Neural cell (in vitro differentiated cells): ENCODE results near the gene PIP4P1. TPM values are rescaled to one million over a fixed set of nuclear protein-coding genes. Genes with fewer than 3 reads are reported as not detected.

Experiments used
- H2AFZ ChIP-seq: fragments of 200-600, 300-800 bp; sonication (generic), shearing (Covaris generic); 2 replicates; pipeline ENCODE4 v1.6.0; 2014; ENCODE audit warnings: low read depth, mild to moderate bottlenecking, antibody characterized with exemption, low read length, moderate library complexity
- H3F3A ChIP-seq: fragments of 200-600 bp; shearing (Covaris generic); 2 replicates; pipeline ENCODE4 v1.6.1; 2016; ENCODE audit warnings: mild to moderate bottlenecking, moderate library complexity, mixed read lengths, antibody characterized with exemption, low read length; ENCODE audit not compliant: insufficient read depth, poor library complexity, severe bottlenecking
- H3K27ac ChIP-seq: fragments of 200-600, 300-800 bp; sonication (generic), shearing (Covaris generic); 2 replicates; pipeline ENCODE4 v1.5.1; 2014; ENCODE audit warnings: mild to moderate bottlenecking, low read length, moderate library complexity
- H3K27me3 ChIP-seq: fragments of 300-800, 200-600 bp; sonication (generic), shearing (Covaris generic); 2 replicates; pipeline ENCODE4 v1.6.0; 2014; ENCODE audit warnings: mild to moderate bottlenecking, low read depth, low read length, moderate library complexity; ENCODE audit not compliant: insufficient read depth
- H3K36me3 ChIP-seq: fragments of 300-800, 200-600 bp; sonication (generic), shearing (Covaris generic); 2 replicates; pipeline ENCODE4 v1.5.1; 2014; ENCODE audit warnings: mild to moderate bottlenecking, antibody characterized with exemption, low read length, moderate library complexity; ENCODE audit not compliant: insufficient read depth
- H3K4me2 ChIP-seq: fragments of 300-800, 200-600 bp; sonication (generic), shearing (Covaris generic); 2 replicates; pipeline ENCODE4 v1.6.0; 2014; ENCODE audit warnings: mild to moderate bottlenecking, low read length
- H3K4me3 ChIP-seq: fragments of 300-800, 200-600 bp; sonication (generic), shearing (Covaris generic); 2 replicates; pipeline ENCODE4 v1.5.1; 2014; ENCODE audit warnings: mild to moderate bottlenecking, low read length, moderate library complexity
- H3K79me2 ChIP-seq: fragments of 200-600 bp; shearing (Covaris generic); replicated peaks from 2 replicates; pipeline ENCODE4 v1.6.0; 2014; ENCODE audit warnings: mild to moderate bottlenecking, low read length, moderate library complexity; ENCODE audit not compliant: insufficient read depth
- H3K9ac ChIP-seq: fragments of 300-800, 200-600 bp; sonication (generic), shearing (Covaris generic); 2 replicates; pipeline ENCODE4 v1.6.1; 2016; ENCODE audit warnings: mild to moderate bottlenecking, low read length, mixed read lengths
- H3K9me2 ChIP-seq: fragments of 200-600 bp; shearing (Covaris generic); 2 replicates; pipeline ENCODE4 v1.6.1; 2016; ENCODE audit warnings: mild to moderate bottlenecking, low read length, mixed read lengths; ENCODE audit not compliant: insufficient read depth
- H3K9me3 ChIP-seq: fragments of 200-600, 300-800 bp; sonication (generic), shearing (Covaris generic); 2 replicates; pipeline ENCODE4 v1.6.1; 2016; ENCODE audit warnings: mild to moderate bottlenecking, mixed run types, low read length, moderate library complexity, mixed read lengths
- H4K20me1 ChIP-seq: fragments of 200-600 bp; shearing (Covaris generic); 2 replicates; pipeline ENCODE4 v1.6.1; 2016; ENCODE audit warnings: mild to moderate bottlenecking, mixed run types; ENCODE audit not compliant: insufficient read depth
- CTCF ChIP-seq: fragments of 450-650 bp; IDR thresholded peaks from 2 replicates; pipeline ENCODE4 v1.5.1; 2014; ENCODE audit warnings: antibody characterized with exemption, mild to moderate bottlenecking, moderate library complexity; ENCODE audit not compliant: poor library complexity, severe bottlenecking
- EP300 ChIP-seq: fragments of 450-650 bp; conservative IDR thresholded peaks from 2 replicates; pipeline ENCODE4 v1.6.1; 2014; ENCODE audit warnings: antibody characterized with exemption, mild to moderate bottlenecking, moderate library complexity; ENCODE audit not compliant: poor library complexity, severe bottlenecking
- EZH2 ChIP-seq: fragments of 200-600, 300-800 bp; shearing (Covaris generic), sonication (generic); IDR thresholded peaks from 2 replicates; pipeline ENCODE4 v1.6.1; 2014; ENCODE audit warnings: antibody characterized with exemption, low read length, borderline replicate concordance, mild to moderate bottlenecking; ENCODE audit not compliant: insufficient read depth, poor library complexity, severe bottlenecking
- MXI1 ChIP-seq: fragments of 450-650 bp; conservative IDR thresholded peaks from 2 replicates; pipeline ENCODE4 v1.6.1; 2014; ENCODE audit warnings: antibody characterized with exemption, mild to moderate bottlenecking; ENCODE audit not compliant: poor library complexity, severe bottlenecking
- POLR2AphosphoS5 ChIP-seq: IDR thresholded peaks from 2 replicates; pipeline ENCODE4 v1.6.1; 2012
- RAD21 ChIP-seq: fragments of 450-650 bp; conservative IDR thresholded peaks from 2 replicates; pipeline ENCODE4 v1.6.1; 2014; ENCODE audit warnings: antibody characterized with exemption, mild to moderate bottlenecking, moderate library complexity
- REST ChIP-seq: IDR thresholded peaks from 2 replicates; pipeline ENCODE4 v1.6.1; 2012; ENCODE audit warnings: borderline replicate concordance
- SMC3 ChIP-seq: fragments of 450-650 bp; conservative IDR thresholded peaks from 2 replicates; pipeline ENCODE4 v1.6.1; 2014; ENCODE audit warnings: antibody characterized with exemption, mild to moderate bottlenecking, moderate library complexity; ENCODE audit not compliant: poor library complexity
- TAF1 ChIP-seq: IDR thresholded peaks from 2 replicates; pipeline ENCODE4 v1.6.1; 2012; ENCODE audit warnings: low read depth
- polyA plus RNA-seq: library from polyadenylated mRNA; depleted of rRNA; stranded (reverse); fragments of >200 nt; gene quantifications from 2 replicates; pipeline ENCODE4 v1.2.3, GENCODE V29; 2014

The PIP4P1 gene
- polyA plus RNA-seq, 1 donor from 2014 or later: 77.2 TPM

- Histone ChIP-seq H4K20me1 (no peaks in the 10 kb centered on the region), H3K36me3 (no peaks in the 10 kb centered on the region), H3K4me3 (peak within 1 kb of the TSS; percentile 98), H3K27ac (peak within 1 kb of the TSS; percentile 53), H2AFZ (peak within 1 kb of the TSS; percentile 94), H3K9ac (peak within 1 kb of the TSS; percentile 77), H3K27me3 (no peaks in the 10 kb centered on the region), H3K79me2 (no peaks in the 10 kb centered on the region), H3K4me2 (peak within 1 kb of the TSS; percentile 98), H3K9me2 (no peaks in the 10 kb centered on the region), H3K9me3 (no peaks in the 10 kb centered on the region), H3F3A (no peaks in the 10 kb centered on the region)
- peak; percentile 73 for TF ChIP-seq REST
- TF ChIP-seq RAD21: peak; percentile 35
- TF ChIP-seq CTCF: no peak
- TF ChIP-seq EZH2: no peak
- peak; percentile 63 for TF ChIP-seq TAF1
- peak; percentile 44 for TF ChIP-seq SMC3
- TF ChIP-seq MXI1: peak; percentile 65
- peak; percentile 6 for TF ChIP-seq EP300
- TF ChIP-seq POLR2AphosphoS5: peak; percentile 83
Observed at GRCh38 chr14:20469242-20469889, 8.1 kb upstream of the PIP4P1 start, which contains the start of gene PNP. Gene PNP, plus strand, starts transcription at chr14:20469406. Its CDS starts 119 bp downstream, at chr14:20469525.

GRCh38 chr14:20468764-20469241, 7.6 kb upstream of the PIP4P1 start:
- no peaks in the 10 kb centered on the region for H3F3A ChIP-seq
- no peaks in the 10 kb centered on the region for H3K36me3 ChIP-seq
- TF ChIP-seq TAF1 (no peak), REST (peak; percentile 7)
- no peaks in the 10 kb centered on the region for H3K9me3 ChIP-seq
- H2AFZ ChIP-seq: peak overlapping the region; percentile 94
- H3K27ac ChIP-seq: peak overlapping the region; percentile 53
- H3K4me2 ChIP-seq: peak overlapping the region; percentile 98
- H3K9ac ChIP-seq: peak overlapping the region; percentile 77
- H3K9me2 ChIP-seq: no peaks in the 10 kb centered on the region
- peak overlapping the region; percentile 98 for H3K4me3 ChIP-seq
- H3K79me2 ChIP-seq: no peaks in the 10 kb centered on the region
- H3K27me3 ChIP-seq: no peaks in the 10 kb centered on the region
- no peaks in the 10 kb centered on the region for H4K20me1 ChIP-seq
